IPS-NIHi7 (cell line): Measurements from ENCODE around the gene KHSRP.
"Not testable (repeated sequence)": the region's sequence is repeated elsewhere in the genome, so short reads cannot be mapped to it uniquely, and the experiment has no call there.

Experiments
- DNase-seq: peaks from one replicate; pipeline ENCODE4 v3.0.0; 2012; ENCODE audit warnings: mixed read lengths; ENCODE audit errors: extremely low spot score

Gene KHSRP

DNA sequence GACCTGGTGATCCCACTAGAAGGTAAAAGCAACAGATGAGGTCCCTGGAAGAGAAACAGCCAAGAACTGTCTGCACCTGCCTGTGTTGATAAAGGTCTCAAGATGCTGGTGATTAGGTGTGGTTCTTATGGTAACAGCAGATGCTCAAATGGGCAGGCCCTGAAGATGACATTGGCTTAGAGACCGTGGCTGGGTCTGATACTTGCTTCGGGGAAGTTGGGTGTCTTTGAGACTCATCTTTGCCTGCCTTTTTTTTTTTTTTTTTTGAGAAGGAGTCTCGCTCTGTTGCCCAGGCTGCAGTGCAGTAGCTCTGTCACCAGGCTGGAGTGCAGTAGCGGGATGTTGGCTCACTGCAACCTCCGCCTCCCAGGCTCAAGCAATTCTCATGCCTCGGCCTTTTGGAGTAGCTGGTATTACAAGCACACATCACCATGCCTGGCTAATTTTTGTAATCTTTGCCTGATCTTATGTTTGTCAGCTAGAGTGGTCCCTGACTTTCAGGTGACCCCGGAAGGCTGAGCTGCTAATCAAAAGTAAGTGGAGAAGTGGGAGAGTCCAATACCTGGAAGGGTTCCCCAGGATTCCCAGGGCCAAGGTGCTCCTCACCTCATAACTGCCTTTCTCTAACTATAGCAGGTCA lies 27.1 kb upstream of the KHSRP start:
- DNase-seq, result no peak

DNA sequence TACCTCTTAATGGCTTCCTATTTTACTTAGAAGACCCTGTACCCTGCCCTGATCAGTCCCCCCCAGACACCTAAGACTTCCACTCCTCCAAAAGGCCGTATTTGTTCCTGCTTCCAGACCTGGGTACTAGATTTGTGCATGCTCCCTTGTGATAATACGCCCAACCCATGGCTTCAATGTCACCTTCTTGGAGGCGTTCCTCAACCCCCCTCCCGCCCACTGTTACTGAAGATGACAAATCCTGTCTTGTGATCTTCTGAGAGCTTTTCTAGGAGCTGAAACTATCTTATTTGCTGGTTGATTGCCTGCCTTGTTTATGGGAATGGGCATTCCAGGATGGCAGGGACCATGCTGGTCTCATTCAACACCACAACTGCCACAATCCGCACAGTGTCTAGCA lies 25.6 kb upstream of the KHSRP start:
- DNase-seq, result no peak

DNA sequence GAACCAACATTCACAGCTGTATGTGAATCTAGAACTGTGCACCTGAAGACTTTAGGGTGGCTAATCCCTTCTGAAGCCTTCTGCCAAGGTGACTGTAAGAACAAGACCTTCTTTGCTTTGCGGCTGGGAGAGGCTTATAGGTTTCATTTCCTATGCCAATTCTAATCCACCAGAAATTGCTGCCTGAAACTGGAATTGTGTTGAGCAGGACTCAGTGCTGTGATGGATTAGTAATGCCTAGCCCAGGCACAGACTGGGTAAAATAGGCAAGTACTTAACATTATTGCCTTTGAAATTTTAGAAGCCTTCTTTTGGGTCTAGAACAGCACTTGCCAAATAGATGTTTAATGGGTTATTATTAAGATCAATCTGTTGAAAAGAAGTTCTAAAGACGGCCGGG lies 23.4 kb upstream of the KHSRP start:
- no peak for DNase-seq

DNA sequence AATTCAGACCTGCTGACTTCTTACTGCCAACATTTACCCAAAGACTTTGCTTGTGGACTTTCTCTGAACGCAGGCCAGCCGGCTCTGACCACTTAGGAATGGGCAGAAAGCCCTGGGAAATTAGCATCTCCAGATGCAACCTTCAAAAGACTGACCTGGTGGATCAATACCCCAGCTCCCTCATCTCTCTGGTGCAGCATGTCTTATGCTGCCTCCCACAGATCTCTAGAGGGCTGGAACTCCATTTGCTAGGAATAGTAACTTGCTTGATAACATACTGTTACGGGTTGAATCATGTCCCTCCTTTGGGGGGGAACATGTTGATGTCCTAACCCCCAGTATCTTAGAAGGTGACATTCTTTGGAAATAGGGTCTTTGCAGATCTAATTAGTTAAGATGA lies 21.8 kb upstream of the KHSRP start:
- DNase-seq, result no peak

DNA sequence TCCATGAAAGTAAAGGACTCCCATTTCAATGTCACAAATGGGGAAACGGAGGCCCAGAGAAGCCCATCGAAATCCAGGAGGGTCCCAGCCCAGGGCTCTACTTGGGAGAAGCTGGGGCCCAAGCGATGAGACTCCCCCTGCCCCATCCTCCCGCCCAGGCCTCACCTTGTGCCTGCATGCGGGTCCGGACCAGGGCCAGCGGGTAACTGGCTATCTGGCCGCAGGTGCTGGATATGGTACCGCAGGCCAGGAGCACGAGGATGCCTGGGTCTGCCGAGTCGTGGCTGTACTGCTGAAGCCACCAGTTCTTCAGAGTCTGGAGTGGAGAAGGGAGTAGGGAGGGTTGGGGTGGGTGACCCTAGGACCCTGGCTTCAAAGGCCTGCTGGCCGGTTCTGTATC lies 19.4 kb upstream of the KHSRP start:
- no peak for DNase-seq

DNA sequence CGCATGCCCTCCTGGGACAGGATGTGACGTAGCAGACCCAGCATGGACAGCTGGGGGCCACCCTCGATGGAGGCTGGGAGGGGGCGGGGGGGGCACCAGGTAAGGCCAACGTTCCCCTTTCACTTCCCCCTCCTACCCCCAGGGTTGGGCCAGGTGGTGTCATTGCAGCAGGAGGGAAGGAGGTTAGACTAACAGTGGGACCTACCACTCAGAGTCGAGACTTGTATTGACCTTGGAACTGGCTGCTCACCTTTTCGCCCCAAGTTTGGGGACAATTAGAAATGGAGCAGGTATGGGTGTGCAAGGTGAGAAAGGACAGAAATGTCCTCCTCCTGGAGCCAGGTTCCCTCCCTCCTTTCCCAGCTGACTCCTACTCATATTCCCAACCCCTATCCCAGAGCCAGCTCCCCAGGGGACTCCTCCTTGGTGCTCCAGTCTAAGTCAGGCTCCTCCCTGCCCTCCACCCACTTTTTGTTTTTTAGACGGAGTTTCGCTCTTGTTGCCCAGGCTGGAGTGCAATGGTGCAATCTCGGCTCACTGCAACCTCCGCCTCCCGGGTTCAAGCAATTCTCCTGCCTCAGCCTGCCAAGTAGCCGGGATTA lies 17.6 kb upstream of the KHSRP start:
- no peak for DNase-seq

DNA sequence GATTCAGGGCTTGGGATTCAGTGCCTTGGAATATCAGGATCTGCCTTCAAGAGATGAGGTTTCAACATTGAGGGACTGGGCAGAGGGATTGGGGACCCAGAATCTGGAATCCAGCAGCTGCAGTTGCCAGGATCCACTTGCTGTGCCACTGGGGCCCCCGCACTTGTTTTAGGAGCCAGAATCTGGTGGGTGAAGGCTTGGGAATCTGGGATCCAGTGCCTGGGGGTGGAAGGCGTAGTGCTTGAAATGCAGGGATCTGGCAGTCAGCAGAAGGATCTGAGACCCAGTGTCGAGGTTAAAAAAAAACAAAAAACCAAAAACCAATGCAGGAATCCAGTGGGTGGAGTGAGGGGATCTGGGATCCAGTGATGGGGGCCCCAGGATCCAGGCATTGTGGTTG lies 16.3 kb upstream of the KHSRP start:
- DNase-seq, result no peak

DNA sequence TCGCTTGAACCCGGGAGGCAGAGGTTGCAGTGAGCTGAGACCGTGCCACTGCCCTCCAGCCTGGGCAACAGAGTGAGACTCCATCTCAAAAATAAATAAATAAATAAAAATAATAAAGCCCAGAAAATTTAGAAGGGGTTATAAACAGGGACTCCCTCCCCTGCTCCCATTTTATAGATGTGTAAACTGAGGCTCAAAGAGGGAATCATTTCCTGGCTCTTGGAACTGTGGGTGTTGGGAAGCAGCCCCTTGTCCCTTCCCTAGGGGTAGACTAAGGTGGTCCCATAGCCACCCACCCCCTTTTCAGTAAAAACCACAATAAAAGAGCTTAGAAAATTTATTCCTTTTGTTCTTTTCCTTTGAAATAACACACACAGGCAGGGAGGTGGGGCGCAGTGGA lies 15.1 kb upstream of the KHSRP start:
- DNase-seq, result no peak

DNA sequence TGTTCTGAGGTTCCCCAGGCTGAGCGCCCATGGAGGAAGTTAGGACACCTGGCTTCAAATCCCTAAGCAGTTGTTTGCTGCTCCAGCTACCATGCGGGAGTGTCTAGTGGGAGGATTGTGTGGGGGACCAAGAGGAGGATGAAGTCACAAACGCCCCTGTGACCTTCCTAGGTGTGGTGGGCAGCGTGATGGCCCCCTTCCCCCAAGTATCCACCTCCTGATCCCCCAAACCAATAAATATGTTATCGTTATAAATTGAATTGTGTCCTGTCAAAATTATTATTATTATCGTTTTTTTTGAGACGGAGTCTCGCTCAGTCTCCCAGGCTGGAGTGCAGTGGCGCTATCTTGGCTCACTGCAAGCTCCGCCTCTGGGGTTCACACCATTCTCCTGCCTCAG lies 9.1 kb upstream of the KHSRP start, which contains the start of gene SLC25A41:
Gene SLC25A41, minus strand, starts transcription at position 101 of the 400 bp plus-strand sequence. Its CDS starts 70 bp downstream, at position 31.
- no peak for DNase-seq

DNA sequence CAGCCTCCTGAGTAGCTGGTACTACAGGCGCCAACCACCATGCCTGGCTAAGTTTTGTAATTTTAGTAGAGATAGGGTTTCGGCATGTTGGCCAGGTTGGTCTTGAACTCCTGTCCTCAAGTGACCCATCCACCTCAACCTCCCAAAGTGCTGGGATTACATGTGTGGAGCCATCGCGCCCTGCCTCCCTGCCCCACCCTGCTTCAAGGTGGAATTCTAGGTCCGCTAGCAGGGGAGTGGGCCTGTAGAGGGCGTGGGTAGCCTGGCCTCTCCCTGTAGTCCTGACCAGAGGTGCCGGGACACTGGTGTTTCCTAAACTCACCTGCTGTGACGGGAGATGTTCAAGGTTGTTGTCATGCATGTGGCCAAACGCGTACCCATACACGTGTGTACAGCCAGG lies 8.6 kb upstream of the KHSRP start:
- no peak for DNase-seq

DNA sequence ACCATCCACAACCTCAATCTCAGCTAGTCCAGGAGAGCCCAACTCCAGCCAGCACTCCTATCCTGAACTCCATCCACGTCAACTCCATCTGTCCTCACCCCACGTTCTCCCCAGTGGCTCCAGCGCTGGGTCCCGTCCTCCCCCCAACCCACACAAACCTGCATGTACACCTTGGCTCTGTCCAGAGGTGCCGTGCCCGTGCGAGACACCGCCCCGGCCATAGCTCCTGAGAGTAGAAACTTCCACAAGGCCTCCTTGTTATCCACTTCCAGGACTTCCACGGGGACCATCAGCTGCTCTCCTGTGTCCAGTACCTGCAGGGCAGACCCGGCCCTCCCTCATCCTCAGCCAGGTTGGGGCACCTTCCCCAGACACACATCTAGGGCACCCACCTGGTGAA lies 7.3 kb upstream of the KHSRP start:
- no peak for DNase-seq

DNA sequence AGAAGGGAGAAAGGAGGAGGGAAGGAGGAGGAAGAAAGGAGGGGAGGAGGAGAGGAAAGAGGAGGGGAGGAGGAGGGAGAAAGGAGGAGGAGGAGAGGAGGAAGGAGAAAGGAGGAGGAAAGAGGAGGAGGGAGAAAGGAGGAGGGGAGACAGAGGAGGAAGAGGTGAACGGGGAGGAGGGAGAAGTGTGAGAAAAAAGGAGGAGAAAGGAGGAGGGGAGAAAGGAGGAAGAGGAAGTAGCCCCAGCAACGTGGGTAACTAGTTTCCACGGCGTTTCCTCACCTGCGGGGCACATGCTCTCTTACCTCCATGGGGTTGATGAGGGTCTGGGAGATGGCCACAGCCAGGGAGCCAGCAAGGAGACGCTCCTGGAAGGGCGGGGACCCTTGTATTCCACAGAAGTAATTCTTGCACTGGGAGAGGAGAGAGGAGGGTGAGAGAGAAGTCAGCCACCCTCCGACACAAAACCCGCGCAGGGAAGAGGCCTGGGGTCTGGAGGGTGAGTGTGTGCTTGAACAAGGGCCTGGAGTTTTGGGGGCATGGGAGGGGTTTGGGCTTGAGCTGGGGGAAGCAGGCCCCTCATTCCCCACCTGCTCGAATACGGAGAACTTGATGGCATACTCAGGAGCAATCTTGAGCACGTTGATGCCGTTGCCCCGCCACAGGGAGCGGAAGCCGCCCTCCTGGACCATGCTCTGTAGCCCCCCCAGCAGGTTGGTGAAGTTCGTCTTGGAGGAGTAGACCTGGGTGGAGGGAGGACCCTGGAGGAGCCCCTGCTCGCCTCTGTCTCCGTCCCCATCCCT lies 5.0 kb upstream of the KHSRP start:
- no peak for DNase-seq

DNA sequence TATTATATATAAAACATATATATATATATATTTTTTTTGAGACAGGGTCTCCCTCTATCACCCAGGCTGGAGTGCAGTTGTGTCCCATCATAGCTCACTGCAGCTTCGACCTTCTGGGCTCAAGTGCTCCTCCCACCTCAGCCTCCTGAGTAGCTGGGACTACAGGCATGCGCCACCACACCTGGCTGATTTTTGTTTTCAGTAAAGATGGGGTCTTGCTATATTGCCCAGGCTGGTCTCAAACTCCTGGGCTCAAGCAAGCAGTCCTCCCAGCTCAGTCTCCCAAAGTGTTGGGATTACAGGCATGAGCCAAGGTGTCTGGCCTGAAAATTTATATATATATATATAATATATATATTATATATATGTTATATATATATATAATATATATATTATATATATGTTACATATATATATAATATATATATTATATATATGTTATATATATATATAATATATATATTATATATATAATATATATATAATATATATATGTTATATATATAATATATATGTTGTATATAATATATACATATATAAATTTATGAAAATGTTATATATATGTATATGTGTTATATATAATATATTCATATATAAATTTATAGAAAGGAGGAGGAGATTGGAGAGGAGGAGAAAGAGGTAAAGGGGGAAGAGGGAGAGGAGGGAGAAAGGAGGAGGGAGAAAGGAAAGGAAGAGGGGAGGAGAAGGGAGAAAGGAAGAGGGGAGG lies 4.2 kb upstream of the KHSRP start:
- not testable (repeated sequence) for DNase-seq

DNA sequence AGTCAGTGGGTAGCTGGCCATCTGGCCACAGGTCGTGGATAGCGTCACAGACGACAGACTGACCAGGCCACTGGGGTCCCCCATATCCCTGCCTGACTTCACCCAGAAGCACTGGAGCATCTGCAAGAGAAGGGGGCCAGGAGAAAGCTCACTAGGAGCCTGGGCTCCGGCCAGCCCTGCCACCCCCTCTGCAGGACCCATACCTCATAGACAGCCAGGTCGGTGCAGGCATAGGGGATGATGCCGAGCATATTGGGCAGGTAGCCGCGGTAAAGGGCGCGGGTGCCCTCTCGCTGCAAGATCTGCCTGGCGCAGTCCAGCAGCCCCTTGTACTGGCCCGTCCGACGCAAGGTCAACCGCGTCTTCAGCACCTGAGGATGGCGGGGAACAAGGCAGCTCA lies 2.5 kb upstream of the KHSRP start:
- no peak for DNase-seq

DNA sequence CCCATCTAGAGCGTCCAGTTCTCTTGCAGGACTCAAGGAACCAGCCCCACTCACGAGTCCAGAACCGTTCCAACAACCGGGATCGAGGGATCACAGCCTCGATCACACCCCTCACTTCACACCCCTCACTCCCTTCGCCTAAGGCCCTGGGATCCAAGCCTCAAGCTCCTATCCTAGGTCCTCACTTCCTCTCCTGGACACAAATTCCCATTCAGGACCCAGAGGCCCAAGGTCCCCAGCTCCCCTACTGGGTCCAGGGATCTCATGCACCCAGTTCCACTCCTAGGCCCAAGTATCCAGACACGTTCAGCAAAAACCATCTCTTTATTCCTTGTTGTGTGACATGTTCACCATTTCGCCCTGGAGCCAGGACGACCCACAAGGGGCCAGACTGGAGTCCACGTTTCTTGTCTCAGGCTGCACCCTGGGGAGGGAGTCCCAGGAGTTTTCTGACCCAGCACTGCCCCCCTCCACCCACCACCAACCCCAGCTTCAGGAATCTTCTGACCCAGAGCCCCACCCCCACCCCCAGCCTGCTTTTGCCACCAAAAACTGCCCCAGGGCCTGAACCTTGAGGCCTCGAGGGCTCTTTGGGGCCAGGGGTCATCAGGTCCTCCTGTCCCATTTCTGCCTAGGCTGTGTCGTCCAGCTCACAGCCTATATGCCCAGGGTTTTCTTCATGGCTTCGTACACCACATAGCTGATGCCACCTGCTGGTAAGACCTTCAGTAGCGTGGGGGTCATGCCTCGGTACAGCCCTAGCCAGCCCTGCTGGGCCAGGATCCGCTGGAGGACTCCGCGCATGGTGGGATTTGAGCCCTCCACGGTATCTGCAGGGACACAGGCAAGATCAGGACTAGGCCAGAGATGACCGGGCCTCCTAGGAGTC lies 1.4 kb upstream of the KHSRP start:
- no peak for DNase-seq

DNA sequence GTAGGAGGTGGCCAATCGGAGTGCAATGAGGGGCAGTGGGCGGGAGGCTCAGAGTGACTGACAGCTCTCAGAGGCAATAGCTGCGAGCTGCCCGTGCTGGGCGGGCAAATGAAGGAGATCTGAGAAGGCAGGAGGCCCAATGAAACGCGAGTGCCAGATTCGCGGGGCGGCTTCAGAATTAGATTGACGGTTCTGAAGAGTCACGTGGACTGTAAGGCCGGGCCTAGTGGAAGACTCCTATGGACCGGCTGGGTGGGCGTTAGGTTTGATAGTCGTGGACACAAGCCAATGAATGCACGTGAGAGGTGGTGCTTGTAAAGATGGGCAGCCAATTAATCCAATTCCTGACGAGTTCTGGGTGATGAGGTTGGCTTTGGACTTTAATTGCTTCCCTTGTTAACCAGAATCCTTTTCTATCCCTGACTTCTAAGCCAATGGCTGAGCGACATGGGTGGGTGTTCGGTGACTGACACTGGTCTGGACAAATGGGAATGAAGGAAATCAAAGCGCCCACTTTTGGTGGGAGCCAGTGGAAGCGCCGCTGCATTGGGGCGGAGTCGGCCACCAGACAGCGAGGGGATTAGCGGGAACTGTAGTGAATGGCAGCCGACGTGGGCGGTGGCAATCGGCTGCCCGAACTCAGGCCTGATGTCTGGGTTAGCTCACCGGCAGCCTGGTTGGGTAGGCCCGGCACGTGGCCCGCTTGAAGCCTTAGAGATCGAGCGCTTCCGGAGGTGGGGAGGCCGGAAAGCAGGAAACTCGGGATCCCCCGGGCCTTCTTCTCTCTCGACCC lies 524 bp upstream of the KHSRP start:
- DNase-seq, result peak; percentile 98

DNA sequence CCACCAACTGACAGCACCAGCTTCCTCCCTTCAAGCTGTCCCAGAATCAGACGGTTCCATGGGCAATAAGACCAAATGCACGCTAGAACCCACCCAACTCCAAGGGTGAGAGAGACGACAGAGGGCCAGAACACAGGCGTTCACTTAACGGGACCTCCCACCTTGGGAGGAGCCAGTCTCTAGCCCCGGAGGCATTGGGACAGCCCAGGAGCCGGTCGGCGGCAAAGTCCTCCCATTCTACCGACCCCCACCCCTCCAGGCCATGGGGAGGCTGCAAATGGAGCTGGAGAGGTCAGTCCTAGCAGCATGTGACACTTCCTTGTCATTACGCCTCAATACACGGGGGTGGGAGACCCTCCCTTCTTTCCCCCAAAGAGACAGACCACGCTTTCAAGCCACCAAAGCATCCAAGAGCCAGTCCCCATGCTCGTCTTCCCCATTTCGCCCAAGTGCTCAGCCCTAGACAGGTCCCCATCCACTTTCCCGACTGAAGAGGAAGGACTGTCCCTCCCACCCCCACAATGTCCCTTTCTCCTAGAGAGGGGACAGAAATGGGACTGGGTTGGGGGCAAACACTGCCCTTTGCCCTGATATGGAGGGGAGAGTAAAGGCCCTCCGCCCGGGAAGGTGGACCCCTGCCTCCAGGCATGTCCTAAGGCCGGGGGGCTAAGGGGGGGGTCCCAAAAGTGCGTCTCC lies 964 bp downstream of the KHSRP start:
- DNase-seq, result peak; percentile 78

DNA sequence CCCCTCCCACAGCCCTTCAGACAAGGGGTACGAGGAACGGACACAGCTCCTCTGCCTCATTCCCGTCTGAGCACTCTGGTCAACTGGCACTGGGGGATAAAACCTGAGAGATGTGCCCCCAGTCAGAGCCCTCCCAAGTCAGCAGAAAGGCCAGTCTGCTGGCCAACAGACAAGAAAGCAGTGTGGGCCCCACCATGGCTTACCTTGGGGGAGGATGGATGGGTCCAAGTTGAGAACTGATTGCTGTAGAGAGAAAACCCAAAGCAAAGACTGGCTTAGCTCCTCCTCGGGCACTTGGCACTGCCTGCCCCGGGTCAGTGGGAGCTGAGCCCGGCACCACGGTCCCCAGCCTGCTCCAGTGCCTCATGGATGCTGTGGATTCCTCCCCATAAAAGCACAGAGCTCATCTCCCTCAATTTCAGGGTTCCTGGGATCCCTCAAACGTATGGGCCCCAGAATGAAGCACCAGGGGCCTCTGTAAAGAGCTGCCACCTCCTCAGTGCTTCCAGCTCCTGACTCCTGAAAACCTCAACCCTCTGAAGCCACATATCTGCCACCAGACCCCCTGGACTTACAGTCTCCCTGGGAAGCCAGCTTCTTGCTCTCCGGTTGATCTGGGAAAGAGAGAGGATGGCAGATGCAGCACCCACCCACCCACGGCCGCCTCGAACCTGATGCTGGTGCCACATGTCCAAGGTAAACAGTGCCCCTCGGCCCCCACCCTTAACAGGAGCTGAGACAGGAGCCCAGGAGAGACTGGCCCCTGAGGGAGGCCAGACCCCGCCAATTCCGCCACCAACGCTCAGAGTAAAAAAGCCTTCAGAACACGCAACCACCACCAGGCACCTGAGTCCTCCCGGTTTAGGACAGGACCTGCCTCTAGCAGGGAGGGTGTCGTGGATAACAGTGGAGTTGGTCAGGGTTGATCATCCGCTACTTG lies 3.3 kb downstream of the KHSRP start:
- DNase-seq, result no peak

DNA sequence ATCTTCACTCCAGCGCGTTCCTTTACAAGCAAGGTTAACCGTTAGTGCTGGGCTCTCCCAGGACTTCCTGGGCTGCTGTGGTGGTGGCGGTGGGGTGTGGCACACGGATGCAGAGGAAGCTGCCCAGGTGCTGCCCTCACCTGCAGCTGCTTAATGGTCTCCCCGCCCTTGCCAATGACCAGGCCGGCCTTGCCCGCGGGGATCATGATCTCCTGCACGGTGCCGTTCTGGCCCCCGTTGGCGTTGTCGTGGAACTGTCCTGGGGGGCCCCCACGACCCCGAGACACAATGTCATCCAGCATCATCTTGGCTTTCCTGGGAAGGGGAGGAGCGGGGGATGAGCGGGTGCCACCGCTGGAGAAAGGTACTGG lies 6.1 kb downstream of the KHSRP start:
- DNase-seq, result no peak
